Measurements from ENCODE around the gene MEF2C.

The MEF2C gene

GRCh38 chr5:88683506-88684135 is 199.4 kb downstream of the MEF2C start:
- DNase-seq: peak; percentile 53 to 63

- DNase-seq: no peak
Observed at GRCh38 chr5:88682881-88683361, 200.1 kb downstream of the MEF2C start.

- DNase-seq: no peak
Observed at GRCh38 chr5:88682131-88682530, 200.9 kb downstream of the MEF2C start.

- DNase-seq: no peak
Observed at GRCh38 chr5:88681211-88681803, 201.7 kb downstream of the MEF2C start.

- DNase-seq: peak in 1 of 2 experiments; percentile 35
Observed at GRCh38 chr5:88680253-88681132, 202.5 kb downstream of the MEF2C start.

- no peak for DNase-seq
Observed at GRCh38 chr5:88679638-88680037, 203.3 kb downstream of the MEF2C start.

GRCh38 chr5:88678770-88679381 is 204.1 kb downstream of the MEF2C start:
- no peak for DNase-seq

- no peak for DNase-seq
Observed at GRCh38 chr5:88677943-88678769, 204.8 kb downstream of the MEF2C start.

- DNase-seq: no peak
Observed at GRCh38 chr5:88677376-88677895, 205.5 kb downstream of the MEF2C start.

- DNase-seq: no peak
Observed at GRCh38 chr5:88676637-88677375, 206.2 kb downstream of the MEF2C start.

- peak; percentile 33 to 56 for DNase-seq
Observed at GRCh38 chr5:88675708-88676636, 207.0 kb downstream of the MEF2C start.

GRCh38 chr5:88675168-88675707 is 207.7 kb downstream of the MEF2C start:
- DNase-seq: no peak

- DNase-seq: peak; percentile 42 to 60
Observed at GRCh38 chr5:88674356-88675167, 208.4 kb downstream of the MEF2C start.

- no peak for DNase-seq
Observed at GRCh38 chr5:88673253-88674105, 209.5 kb downstream of the MEF2C start.

- DNase-seq: no peak
Observed at GRCh38 chr5:88672644-88673252, 210.2 kb downstream of the MEF2C start.

- no peak for DNase-seq
Observed at GRCh38 chr5:88671505-88672499, 211.2 kb downstream of the MEF2C start.
